WERI-Rb-1 (cell line): ENCODE measurements around the gene DLG1.

ENCODE experiments used
- DNase-seq: peaks from one replicate; pipeline ENCODE4 v3.0.0-alpha.2; 2020
- H3K27ac ChIP-seq: fragments of 250-450 bp; sonication (Bioruptor Pico); 2 replicates; pipeline ENCODE4 v1.5.1; 2020; ENCODE audit warnings: mild to moderate bottlenecking, moderate library complexity
- H3K27me3 ChIP-seq: fragments of 250-450 bp; sonication (Bioruptor Pico); 2 replicates; pipeline ENCODE4 v1.5.1; 2021; ENCODE audit warnings: mild to moderate bottlenecking, low read depth, moderate library complexity; ENCODE audit not compliant: insufficient read depth, severe bottlenecking
- H3K36me3 ChIP-seq: fragments of 250-450 bp; sonication (Bioruptor Pico); 2 replicates; pipeline ENCODE4 v1.5.1; 2020; ENCODE audit warnings: mild to moderate bottlenecking, moderate library complexity
- H3K4me3 ChIP-seq: 2 replicates; pipeline ENCODE4 v1.5.1; 2011; ENCODE audit warnings: low read depth, mild to moderate bottlenecking, control low read depth, low read length
- H3K9me3 ChIP-seq: fragments of 250-450 bp; sonication (Bioruptor Pico); 2 replicates; pipeline ENCODE4 v1.5.1; 2021; ENCODE audit warnings: mild to moderate bottlenecking, moderate library complexity; ENCODE audit not compliant: severe bottlenecking
- CTCF ChIP-seq: IDR thresholded peaks from 2 replicates; pipeline ENCODE4 v1.5.1; 2011; ENCODE audit warnings: low read depth, mild to moderate bottlenecking, control low read depth, inconsistent platforms, low read length

DLG1 gene

GRCh38 chr3:197010556-197011351 is 287.7 kb downstream of the DLG1 start:
- no peaks in the 10 kb centered on the region for H3K27me3 ChIP-seq
- no peak overlapping the region for H3K27ac ChIP-seq
- no peak for DNase-seq
- H3K9me3 ChIP-seq, result no peaks in the 10 kb centered on the region
- no peak overlapping the region for H3K4me3 ChIP-seq
- no peaks in the 10 kb centered on the region for H3K36me3 ChIP-seq
- no peak for TF ChIP-seq CTCF

DNA sequence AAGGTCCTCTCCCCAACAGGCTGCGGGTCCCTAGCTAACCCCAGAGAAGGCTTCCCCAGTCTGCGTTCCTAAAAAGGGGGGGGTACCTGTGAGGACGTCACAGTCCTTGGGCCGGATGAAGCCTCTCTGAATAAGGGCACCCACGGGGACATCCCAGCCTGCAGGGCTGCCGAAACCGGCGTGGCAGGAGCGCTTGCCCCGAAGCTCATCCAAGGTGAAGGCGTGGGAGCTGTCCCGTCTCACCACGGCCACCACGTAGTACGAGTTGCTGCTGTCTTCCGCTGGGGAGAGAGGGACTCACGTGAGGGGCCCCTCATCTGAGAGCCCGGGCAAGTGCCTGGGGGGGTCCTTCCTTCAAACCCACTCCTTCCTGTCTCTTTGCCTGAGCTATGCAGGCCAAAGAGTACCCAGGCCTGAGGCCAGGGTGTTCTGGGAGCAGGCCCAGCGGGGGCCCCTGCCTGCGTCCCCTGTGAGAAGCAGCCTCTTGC is 288.8 kb downstream of the DLG1 start:
- Histone ChIP-seq H3K4me3 (no peak overlapping the region), H3K27me3 (no peaks in the 10 kb centered on the region), H3K27ac (no peak overlapping the region), H3K36me3 (no peaks in the 10 kb centered on the region), H3K9me3 (no peaks in the 10 kb centered on the region)
- DNase-seq, result no peak
- TF ChIP-seq CTCF, result no peak

DNA sequence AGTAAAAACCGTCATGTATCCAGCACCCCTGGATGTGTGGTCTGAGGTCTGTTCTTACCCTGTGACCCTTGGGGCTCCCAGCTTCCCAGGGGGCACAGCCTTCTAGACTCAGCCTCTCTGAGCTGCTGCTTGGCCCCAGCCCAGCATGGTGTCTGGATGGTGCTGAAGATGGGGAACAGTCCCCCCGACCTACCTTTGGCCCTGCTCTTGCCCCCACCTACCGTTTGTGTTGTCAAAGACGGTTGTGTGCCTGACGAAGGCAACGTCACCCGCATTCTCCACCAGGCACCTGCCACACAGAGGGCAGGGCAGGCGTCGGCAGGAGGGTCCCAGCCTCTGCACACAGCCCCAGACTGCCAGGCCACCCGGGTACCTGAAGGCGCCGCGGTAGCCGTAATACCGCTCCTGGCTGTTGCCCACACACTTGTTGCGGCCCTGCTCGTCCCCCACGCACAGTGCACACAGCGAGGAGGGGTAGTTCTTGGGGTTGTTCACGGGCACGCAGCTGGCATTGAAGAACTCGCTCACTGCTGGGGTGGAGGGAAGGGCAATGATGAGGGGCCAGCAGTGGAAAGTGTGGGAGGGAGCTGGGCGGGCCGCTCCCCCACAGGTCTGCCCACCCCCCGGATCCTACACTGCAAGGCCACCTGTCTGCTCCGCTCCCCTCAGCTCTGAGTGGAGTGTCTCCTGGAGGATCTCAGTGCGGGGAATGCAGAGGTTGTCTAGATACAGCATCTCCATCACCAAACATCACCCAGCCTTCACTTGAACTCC is 289.8 kb downstream of the DLG1 start:
- no peaks in the 10 kb centered on the region for H3K36me3 ChIP-seq
- no peaks in the 10 kb centered on the region for H3K27me3 ChIP-seq
- TF ChIP-seq CTCF, result no peak
- H3K27ac ChIP-seq, result no peak overlapping the region
- no peaks in the 10 kb centered on the region for H3K9me3 ChIP-seq
- H3K4me3 ChIP-seq, result no peak overlapping the region
- no peak for DNase-seq

GRCh38 chr3:197007953-197008352 is 290.5 kb downstream of the DLG1 start:
- no peak for TF ChIP-seq CTCF
- Histone ChIP-seq H3K9me3 (no peaks in the 10 kb centered on the region), H3K27ac (no peak overlapping the region), H3K36me3 (no peaks in the 10 kb centered on the region), H3K27me3 (no peaks in the 10 kb centered on the region), H3K4me3 (no peak overlapping the region)
- DNase-seq, result no peak

GRCh38 chr3:197007296-197007940 is 291.0 kb downstream of the DLG1 start:
- Histone ChIP-seq H3K27ac (no peak overlapping the region), H3K27me3 (no peaks in the 10 kb centered on the region), H3K9me3 (no peaks in the 10 kb centered on the region), H3K36me3 (no peaks in the 10 kb centered on the region), H3K4me3 (no peak overlapping the region)
- TF ChIP-seq CTCF, result no peak
- DNase-seq, result no peak
